ENCODE measurements around the gene MTOR.

GRCh38 chr1:11299225-11299574, 36.8 kb upstream of the MTOR start:
- TF ChIP-seq, protein P1, sequence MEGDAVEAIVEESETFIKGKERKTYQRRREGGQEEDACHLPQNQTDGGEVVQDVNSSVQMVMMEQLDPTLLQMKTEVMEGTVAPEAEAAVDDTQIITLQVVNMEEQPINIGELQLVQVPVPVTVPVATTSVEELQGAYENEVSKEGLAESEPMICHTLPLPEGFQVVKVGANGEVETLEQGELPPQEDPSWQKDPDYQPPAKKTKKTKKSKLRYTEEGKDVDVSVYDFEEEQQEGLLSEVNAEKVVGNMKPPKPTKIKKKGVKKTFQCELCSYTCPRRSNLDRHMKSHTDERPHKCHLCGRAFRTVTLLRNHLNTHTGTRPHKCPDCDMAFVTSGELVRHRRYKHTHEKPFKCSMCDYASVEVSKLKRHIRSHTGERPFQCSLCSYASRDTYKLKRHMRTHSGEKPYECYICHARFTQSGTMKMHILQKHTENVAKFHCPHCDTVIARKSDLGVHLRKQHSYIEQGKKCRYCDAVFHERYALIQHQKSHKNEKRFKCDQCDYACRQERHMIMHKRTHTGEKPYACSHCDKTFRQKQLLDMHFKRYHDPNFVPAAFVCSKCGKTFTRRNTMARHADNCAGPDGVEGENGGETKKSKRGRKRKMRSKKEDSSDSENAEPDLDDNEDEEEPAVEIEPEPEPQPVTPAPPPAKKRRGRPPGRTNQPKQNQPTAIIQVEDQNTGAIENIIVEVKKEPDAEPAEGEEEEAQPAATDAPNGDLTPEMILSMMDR (IDR thresholded peaks at IDR 0.05; ENCODE audit: low read length) = no peak
- no peak for TF ChIP-seq EZH2phosphoT487 (IDR thresholded peaks at IDR 0.05; ENCODE audit: low read length)
